Measurements from ENCODE around the gene MBD4. TPM values are rescaled to one million over a fixed set of nuclear protein-coding genes. Genes with fewer than 3 reads are reported as not detected.
"Not testable (repeated sequence)": the region's sequence is repeated elsewhere in the genome, so short reads cannot be mapped to it uniquely, and the experiment has no call there.

Gene MBD4
- total and polyA plus RNA-seq, 5 donors from 2014 or later: 37.0 to 46.7 (median 43.6) TPM

GRCh38 chr3:129415830-129416229 lies 23.9 kb downstream of the MBD4 start:
- no peak overlapping the region for H3K4me3 ChIP-seq (ENCODE audit: low read depth, low read length)
- H3K27me3 ChIP-seq (ENCODE audit: control insufficient read depth, insufficient read depth, low read length): no peaks in the 10 kb centered on the region
- H3K27ac ChIP-seq (ENCODE audit: insufficient read depth, low read length, poor library complexity, severe bottlenecking): no peak overlapping the region
- Mint-ChIP-seq H3K4me3 (no peak overlapping the region), H3K4me1 (no peaks in the 10 kb centered on the region), H3K27ac (peak overlapping the region in 1 of 3 donors; percentile 39), H3K36me3 (peaks cover 4% of the 10 kb centered on the region), H3K9me3 (no peaks in the 10 kb centered on the region), H3K27me3 (no peaks in the 10 kb centered on the region)
- no peaks in the 10 kb centered on the region for H3K9me3 ChIP-seq (ENCODE audit: control insufficient read depth in 2 of 2, low read length in 2 of 2)
- DNase-seq (no peak), ATAC-seq (ENCODE audit: low read depth in 2 of 2) (no peak)
- H3K36me3 ChIP-seq (ENCODE audit: control insufficient read depth, insufficient read depth, low read length): no peaks in the 10 kb centered on the region
- H3K4me1 ChIP-seq (ENCODE audit: control insufficient read depth, insufficient read depth, low read length, poor library complexity, severe bottlenecking): no peaks in the 10 kb centered on the region

- no peaks in the 10 kb centered on the region for H3K4me1 Mint-ChIP-seq
- Histone ChIP-seq H3K9me3 (ENCODE audit: control insufficient read depth in 2 of 2, low read length in 2 of 2) (no peaks in the 10 kb centered on the region), H3K36me3 (ENCODE audit: control insufficient read depth, insufficient read depth, low read length) (no peaks in the 10 kb centered on the region), H3K27ac (ENCODE audit: insufficient read depth, low read length, poor library complexity, severe bottlenecking) (no peak overlapping the region), H3K4me1 (ENCODE audit: control insufficient read depth, insufficient read depth, low read length, poor library complexity, severe bottlenecking) (no peaks in the 10 kb centered on the region), H3K4me3 (ENCODE audit: low read depth, low read length) (no peak overlapping the region), H3K27me3 (ENCODE audit: control insufficient read depth, insufficient read depth, low read length) (no peaks in the 10 kb centered on the region)
- H3K4me3 Mint-ChIP-seq: no peak overlapping the region
- H3K36me3 Mint-ChIP-seq: peaks cover 3% of the 10 kb centered on the region
- peak overlapping the region in 1 of 3 donors; percentile 39 for H3K27ac Mint-ChIP-seq
- ATAC-seq (ENCODE audit: low read depth in 2 of 2) (no peak), DNase-seq (no peak)
- no peaks in the 10 kb centered on the region for H3K9me3 Mint-ChIP-seq
- no peaks in the 10 kb centered on the region for H3K27me3 Mint-ChIP-seq
Observed at GRCh38 chr3:129415378-129415777, 24.4 kb downstream of the MBD4 start.

GRCh38 chr3:129413687-129414506 lies 25.9 kb downstream of the MBD4 start:
- Histone ChIP-seq H3K36me3 (ENCODE audit: control insufficient read depth, insufficient read depth, low read length) (no peaks in the 10 kb centered on the region), H3K4me3 (ENCODE audit: low read depth, low read length) (no peak overlapping the region), H3K4me1 (ENCODE audit: control insufficient read depth, insufficient read depth, low read length, poor library complexity, severe bottlenecking) (no peaks in the 10 kb centered on the region), H3K27me3 (ENCODE audit: control insufficient read depth, insufficient read depth, low read length) (no peaks in the 10 kb centered on the region), H3K9me3 (ENCODE audit: control insufficient read depth in 2 of 2, low read length in 2 of 2) (no peaks in the 10 kb centered on the region), H3K27ac (ENCODE audit: insufficient read depth, low read length, poor library complexity, severe bottlenecking) (no peak overlapping the region)
- H3K27ac Mint-ChIP-seq: peak overlapping the region in 1 of 3 donors; percentile 60
- no peaks in the 10 kb centered on the region for H3K9me3 Mint-ChIP-seq
- DNase-seq (no peak), ATAC-seq (ENCODE audit: low read depth in 2 of 2) (no peak)
- H3K36me3 Mint-ChIP-seq: peaks cover 3% of the 10 kb centered on the region
- H3K4me3 Mint-ChIP-seq: no peak overlapping the region
- H3K27me3 Mint-ChIP-seq: no peaks in the 10 kb centered on the region
- H3K4me1 Mint-ChIP-seq: no peaks in the 10 kb centered on the region

- not testable (repeated sequence) for H3K9me3 ChIP-seq (ENCODE audit: control insufficient read depth in 2 of 2, low read length in 2 of 2); H3K4me3 ChIP-seq (ENCODE audit: low read depth, low read length); H3K36me3 Mint-ChIP-seq; H3K27me3 Mint-ChIP-seq; H3K4me1 Mint-ChIP-seq; H3K27ac Mint-ChIP-seq; H3K9me3 Mint-ChIP-seq; H3K27ac ChIP-seq (ENCODE audit: insufficient read depth, low read length, poor library complexity, severe bottlenecking); ATAC-seq (ENCODE audit: low read depth in 2 of 2); H3K36me3 ChIP-seq (ENCODE audit: control insufficient read depth, insufficient read depth, low read length); H3K27me3 ChIP-seq (ENCODE audit: control insufficient read depth, insufficient read depth, low read length); DNase-seq; H3K4me3 Mint-ChIP-seq; H3K4me1 ChIP-seq (ENCODE audit: control insufficient read depth, insufficient read depth, low read length, poor library complexity, severe bottlenecking)
Observed at GRCh38 chr3:129413238-129413637, 26.5 kb downstream of the MBD4 start.

DNA sequence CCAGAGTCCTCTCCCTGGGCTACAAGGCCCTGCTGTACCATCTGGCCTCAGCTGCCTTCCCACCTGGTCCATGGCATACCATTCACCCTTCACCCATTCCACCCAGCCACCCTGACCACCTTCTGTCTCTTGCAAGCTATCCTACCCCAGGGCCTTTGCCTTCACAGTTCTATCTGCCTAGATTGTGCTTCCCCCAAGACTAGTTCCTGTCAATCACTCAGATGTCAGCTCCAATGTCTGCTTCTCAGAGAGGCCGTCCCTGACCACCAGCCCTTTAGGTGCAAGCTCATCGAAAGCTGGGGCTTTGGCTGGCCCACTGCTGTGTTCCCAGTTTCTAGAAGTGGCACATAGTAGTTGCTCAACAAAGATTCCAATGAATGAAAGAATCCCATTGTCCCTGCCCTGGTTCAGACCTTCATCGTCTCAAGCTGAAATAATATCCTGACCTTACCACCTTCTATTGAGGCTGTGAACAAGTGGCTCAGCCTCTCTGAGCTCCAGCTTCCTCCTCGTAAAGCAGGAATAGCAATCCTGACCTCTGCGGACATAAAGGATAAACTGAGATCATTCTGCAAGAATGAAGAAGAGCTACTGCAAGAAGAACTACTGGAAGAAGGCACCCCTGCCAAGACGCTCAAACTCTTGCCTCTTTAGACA lies 27.1 kb downstream of the MBD4 start:
- no peak for ATAC-seq (ENCODE audit: low read depth in 2 of 2)

DNA sequence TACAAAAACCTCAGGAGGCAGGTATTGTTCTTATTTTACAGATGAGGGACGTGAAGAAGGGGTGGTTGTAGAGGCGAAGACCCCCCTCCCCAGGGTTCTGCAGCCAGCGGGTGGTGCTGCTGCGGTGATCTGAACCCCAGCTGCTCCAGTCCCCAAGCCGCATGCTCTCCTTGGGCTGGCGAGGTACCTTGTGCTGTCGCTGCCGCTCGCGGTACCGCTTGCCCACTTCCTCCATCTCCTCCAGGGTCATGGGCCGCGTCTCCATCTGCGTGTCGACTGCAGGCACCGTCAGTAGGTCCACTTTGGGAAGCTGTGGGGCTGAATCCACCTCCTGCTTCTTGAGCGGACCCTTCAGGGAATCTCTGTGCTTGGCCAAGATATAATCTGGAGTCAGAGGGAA lies 28.8 kb downstream of the MBD4 start:
- no peak for ATAC-seq (ENCODE audit: low read depth in 2 of 2)
- H3K27ac ChIP-seq (ENCODE audit: insufficient read depth, low read length, poor library complexity, severe bottlenecking): no peak overlapping the region
- H3K27ac Mint-ChIP-seq: no peak overlapping the region
- no peaks in the 10 kb centered on the region for H3K27me3 Mint-ChIP-seq
- H3K9me3 Mint-ChIP-seq: no peaks in the 10 kb centered on the region
- peaks cover 3% of the 10 kb centered on the region for H3K36me3 Mint-ChIP-seq
- H3K4me1 Mint-ChIP-seq: no peaks in the 10 kb centered on the region
- no peaks in the 10 kb centered on the region for H3K4me1 ChIP-seq (ENCODE audit: control insufficient read depth, insufficient read depth, low read length, poor library complexity, severe bottlenecking)
- DNase-seq: no peak
- no peaks in the 10 kb centered on the region for H3K9me3 ChIP-seq (ENCODE audit: control insufficient read depth in 2 of 2, low read length in 2 of 2)
- peak overlapping the region in 1 of 4 donors; percentile 38 for H3K4me3 Mint-ChIP-seq
- H3K4me3 ChIP-seq (ENCODE audit: low read depth, low read length): no peak overlapping the region
- no peaks in the 10 kb centered on the region for H3K27me3 ChIP-seq (ENCODE audit: control insufficient read depth, insufficient read depth, low read length)
- H3K36me3 ChIP-seq (ENCODE audit: control insufficient read depth, insufficient read depth, low read length): no peaks in the 10 kb centered on the region

More for the DNA sequence above, 27.1 kb downstream of the MBD4 start:
- H3K4me3 Mint-ChIP-seq: no peak overlapping the region
- no peaks in the 10 kb centered on the region for H3K27me3 Mint-ChIP-seq
- no peaks in the 10 kb centered on the region for H3K9me3 Mint-ChIP-seq
- Histone ChIP-seq H3K27me3 (ENCODE audit: control insufficient read depth, insufficient read depth, low read length) (no peaks in the 10 kb centered on the region), H3K27ac (ENCODE audit: insufficient read depth, low read length, poor library complexity, severe bottlenecking) (no peak overlapping the region), H3K4me1 (ENCODE audit: control insufficient read depth, insufficient read depth, low read length, poor library complexity, severe bottlenecking) (no peaks in the 10 kb centered on the region), H3K9me3 (ENCODE audit: control insufficient read depth in 2 of 2, low read length in 2 of 2) (no peaks in the 10 kb centered on the region), H3K4me3 (ENCODE audit: low read depth, low read length) (no peak overlapping the region), H3K36me3 (ENCODE audit: control insufficient read depth, insufficient read depth, low read length) (no peaks in the 10 kb centered on the region)
- H3K4me1 Mint-ChIP-seq: no peaks in the 10 kb centered on the region
- no peak for DNase-seq
- H3K36me3 Mint-ChIP-seq: peaks cover 3% of the 10 kb centered on the region
- H3K27ac Mint-ChIP-seq: no peak overlapping the region

DNA sequence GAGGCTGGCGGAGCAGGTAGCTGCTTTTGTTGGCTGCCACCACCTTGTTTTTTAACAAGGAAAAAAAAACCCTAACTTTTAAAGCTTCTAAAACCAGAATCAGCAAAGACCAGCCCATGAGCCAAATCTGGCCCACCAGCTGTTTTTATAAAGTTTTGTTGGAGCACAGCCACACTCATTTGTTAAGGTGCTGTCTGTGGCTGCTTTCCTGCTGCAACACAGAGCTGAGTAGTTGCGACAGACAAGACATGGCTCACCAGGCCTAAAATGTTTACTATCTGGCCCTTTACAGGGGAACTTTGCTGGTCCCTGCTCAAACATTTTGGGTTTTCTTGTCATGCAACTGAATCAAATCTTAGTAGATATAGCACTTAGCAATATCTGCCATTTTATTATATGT lies 30.2 kb downstream of the MBD4 start:
- no peaks in the 10 kb centered on the region for H3K27me3 ChIP-seq (ENCODE audit: control insufficient read depth, insufficient read depth, low read length)
- Mint-ChIP-seq H3K4me3 (no peak overlapping the region), H3K36me3 (peaks cover 3% of the 10 kb centered on the region), H3K27ac (no peak overlapping the region), H3K4me1 (no peaks in the 10 kb centered on the region), H3K27me3 (peaks cover 4% of the 10 kb centered on the region), H3K9me3 (no peaks in the 10 kb centered on the region)
- no peaks in the 10 kb centered on the region for H3K4me1 ChIP-seq (ENCODE audit: control insufficient read depth, insufficient read depth, low read length, poor library complexity, severe bottlenecking)
- DNase-seq (no peak), ATAC-seq (ENCODE audit: low read depth in 2 of 2) (no peak)
- no peaks in the 10 kb centered on the region for H3K36me3 ChIP-seq (ENCODE audit: control insufficient read depth, insufficient read depth, low read length)
- H3K9me3 ChIP-seq (ENCODE audit: control insufficient read depth in 2 of 2, low read length in 2 of 2): no peaks in the 10 kb centered on the region
- H3K27ac ChIP-seq (ENCODE audit: insufficient read depth, low read length, poor library complexity, severe bottlenecking): no peak overlapping the region
- H3K4me3 ChIP-seq (ENCODE audit: low read depth, low read length): no peak overlapping the region

- Mint-ChIP-seq H3K27me3 (peaks cover 4% of the 10 kb centered on the region), H3K9me3 (no peaks in the 10 kb centered on the region), H3K4me3 (no peak overlapping the region), H3K27ac (no peak overlapping the region), H3K36me3 (peaks cover 3% of the 10 kb centered on the region), H3K4me1 (peaks cover 2 to 8% (median 5%) of the 10 kb centered on the region in 4 donors)
- Histone ChIP-seq H3K4me3 (ENCODE audit: low read depth, low read length) (no peak overlapping the region), H3K4me1 (ENCODE audit: control insufficient read depth, insufficient read depth, low read length, poor library complexity, severe bottlenecking) (no peaks in the 10 kb centered on the region), H3K27ac (ENCODE audit: insufficient read depth, low read length, poor library complexity, severe bottlenecking) (no peak overlapping the region), H3K36me3 (ENCODE audit: control insufficient read depth, insufficient read depth, low read length) (no peaks in the 10 kb centered on the region), H3K27me3 (ENCODE audit: control insufficient read depth, insufficient read depth, low read length) (no peaks in the 10 kb centered on the region), H3K9me3 (ENCODE audit: control insufficient read depth in 2 of 2, low read length in 2 of 2) (no peaks in the 10 kb centered on the region)
- ATAC-seq (ENCODE audit: low read depth in 2 of 2) (no peak), DNase-seq (no peak)
Observed at GRCh38 chr3:129404610-129405009, 35.1 kb downstream of the MBD4 start.

Measured in CD4-positive, CD25-positive, alpha-beta regulatory T cell (primary cell).